MCF 10A (cell line): ENCODE data around the gene C6orf136. TPM values are rescaled to one million over a fixed set of nuclear protein-coding genes. Genes with fewer than 3 reads are reported as not detected.

Experiments
- BruUV-seq: library from RNA; stranded (reverse); fragments of 400-500 nt; replicated peaks from 2 replicates; lab custom pipeline; 2021; lab: Mats Ljungman, UMichigan
- CTCF ChIA-PET: fragments of 300-600 bp; sonication (Branson Sonifier 250); formaldehyde crosslinking; extraction: SDS; loops from one replicate; lab custom pipeline; 2021; ENCODE audit warnings: antibody characterized with exemption, inconsistent platforms; lab: Yijun Ruan, JAX
- POLR2A ChIA-PET: fragments of 300-600, 350-650 bp; sonication (Branson Sonifier 250); formaldehyde crosslinking; extraction: SDS; loops from one replicate; lab custom pipeline; 2020; ENCODE audit warnings: antibody characterized with exemption, inconsistent platforms; lab: Yijun Ruan, JAX
- DNase-seq: peaks from one replicate; pipeline ENCODE4 v3.0.0-alpha.2; 2018; ENCODE audit not compliant: unreplicated experiment
- H3K27ac Mint-ChIP-seq: one replicate; pipeline ENCODE4 v1.8.0; 2022; ENCODE audit warnings: mild to moderate bottlenecking, low read depth, mixed read lengths; ENCODE audit not compliant: unreplicated experiment
- H3K27me3 Mint-ChIP-seq: one replicate; pipeline ENCODE4 v1.8.0; 2022; ENCODE audit warnings: mixed read lengths; ENCODE audit not compliant: insufficient read depth, unreplicated experiment
- H3K36me3 Mint-ChIP-seq: one replicate; pipeline ENCODE4 v1.8.0; 2022; ENCODE audit warnings: mild to moderate bottlenecking, moderate library complexity, mixed read lengths; ENCODE audit not compliant: insufficient read depth, unreplicated experiment
- H3K4me1 Mint-ChIP-seq: one replicate; pipeline ENCODE4 v1.8.0; 2022; ENCODE audit warnings: mixed read lengths; ENCODE audit not compliant: insufficient read depth, unreplicated experiment
- H3K4me3 Mint-ChIP-seq: one replicate; pipeline ENCODE4 v1.8.0; 2022; ENCODE audit warnings: mild to moderate bottlenecking, moderate library complexity, mixed read lengths; ENCODE audit not compliant: unreplicated experiment
- H3K9me3 Mint-ChIP-seq: one replicate; pipeline ENCODE4 v1.8.0; 2022; ENCODE audit warnings: mixed read lengths; ENCODE audit not compliant: unreplicated experiment
- intact Hi-C: fragments of 100-400 bp; cut with micrococcal nuclease; formaldehyde crosslinking; loops from 2 replicates; pipeline ENCODE4 v1.14.1; 2022
- total RNA-seq: library from RNA; stranded (reverse); gene quantifications from 2 replicates; pipeline ENCODE4 v1.2.3, GENCODE V29; 2022
- TF ChIP-seq, protein P1 (sequence below): fragments of 200-600 bp; IDR thresholded peaks from one replicate; pipeline ENCODE4 v1.8.0; 2022; ENCODE audit warnings: antibody characterized with exemption, mild to moderate bottlenecking; ENCODE audit not compliant: unreplicated experiment

C6orf136 gene
- total RNA-seq, 1 experiment from 2014 or later, result 10.3 TPM

GRCh38 chr6:30601815-30602641 is 44.9 kb upstream of the C6orf136 start:
- CTCF ChIA-PET, result interaction anchor here (2.4 kb wide), 1 partner anchor 11 kb away, joined by 8 read pairs; no protein-coding TSS in a partner anchor
- intact Hi-C loops, result no loop called here
- peaks cover 99% of the 10 kb centered on the region for H3K36me3 Mint-ChIP-seq

GRCh38 chr6:30603961-30604360 is 43.0 kb upstream of the C6orf136 start:
- peaks cover 100% of the 10 kb centered on the region for H3K36me3 Mint-ChIP-seq
- no peaks in the 10 kb centered on the region for H3K27me3 Mint-ChIP-seq
- no peak overlapping the region for H3K27ac Mint-ChIP-seq
- intact Hi-C loops, result no loop called here
- DNase-seq, result no peak
- H3K4me1 Mint-ChIP-seq, result peaks cover 5% of the 10 kb centered on the region
- TF ChIP-seq, protein P1, sequence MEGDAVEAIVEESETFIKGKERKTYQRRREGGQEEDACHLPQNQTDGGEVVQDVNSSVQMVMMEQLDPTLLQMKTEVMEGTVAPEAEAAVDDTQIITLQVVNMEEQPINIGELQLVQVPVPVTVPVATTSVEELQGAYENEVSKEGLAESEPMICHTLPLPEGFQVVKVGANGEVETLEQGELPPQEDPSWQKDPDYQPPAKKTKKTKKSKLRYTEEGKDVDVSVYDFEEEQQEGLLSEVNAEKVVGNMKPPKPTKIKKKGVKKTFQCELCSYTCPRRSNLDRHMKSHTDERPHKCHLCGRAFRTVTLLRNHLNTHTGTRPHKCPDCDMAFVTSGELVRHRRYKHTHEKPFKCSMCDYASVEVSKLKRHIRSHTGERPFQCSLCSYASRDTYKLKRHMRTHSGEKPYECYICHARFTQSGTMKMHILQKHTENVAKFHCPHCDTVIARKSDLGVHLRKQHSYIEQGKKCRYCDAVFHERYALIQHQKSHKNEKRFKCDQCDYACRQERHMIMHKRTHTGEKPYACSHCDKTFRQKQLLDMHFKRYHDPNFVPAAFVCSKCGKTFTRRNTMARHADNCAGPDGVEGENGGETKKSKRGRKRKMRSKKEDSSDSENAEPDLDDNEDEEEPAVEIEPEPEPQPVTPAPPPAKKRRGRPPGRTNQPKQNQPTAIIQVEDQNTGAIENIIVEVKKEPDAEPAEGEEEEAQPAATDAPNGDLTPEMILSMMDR, result no peak
- CTCF ChIA-PET, result interaction anchor here (0.7 to 1.6 kb wide), 2 partner anchors 8 to 121 kb away, joined by 3 to 4 read pairs; no protein-coding TSS in a partner anchor
- H3K9me3 Mint-ChIP-seq, result no peaks in the 10 kb centered on the region
- no peak overlapping the region for H3K4me3 Mint-ChIP-seq
- POLR2A ChIA-PET, result interaction anchor here (0.6 to 3.1 kb wide), 3 partner anchors 10 to 25 kb away, joined by 3 to 18 read pairs (median 4); no protein-coding TSS in a partner anchor
- TSS peak; percentile 11 for BruUV-seq

More at GRCh38 chr6:30601815-30602641, 44.9 kb upstream of the C6orf136 start:
- POLR2A ChIA-PET, result interaction anchor here (0.6 to 7.3 kb wide), 3 partner anchors 8 to 52 kb away, joined by 3 to 107 read pairs (median 11); no protein-coding TSS in a partner anchor
- Mint-ChIP-seq H3K27ac (no peak overlapping the region), H3K27me3 (no peaks in the 10 kb centered on the region), H3K4me3 (no peak overlapping the region), H3K4me1 (no peaks in the 10 kb centered on the region), H3K9me3 (no peaks in the 10 kb centered on the region)
- no peak for DNase-seq
- TF ChIP-seq, protein P1, result no peak
- BruUV-seq, result no TSS peak

GRCh38 chr6:30610065-30610464 is 36.9 kb upstream of the C6orf136 start:
- POLR2A ChIA-PET, result interaction anchor here (0.6 to 2.0 kb wide), 11 partner anchors 8 to 472 kb away, joined by 3 to 14 read pairs (median 5); partner anchors contain the start of genes ABCF1 and MRPS18B
- CTCF ChIA-PET, result interaction anchor here (0.6 to 1.9 kb wide), 6 partner anchors 11 to 477 kb away, joined by 3 to 9 read pairs (median 3); no protein-coding TSS in a partner anchor
- no TSS peak for BruUV-seq
- TF ChIP-seq, protein P1, result no peak
- no peak overlapping the region for H3K27ac Mint-ChIP-seq
- H3K9me3 Mint-ChIP-seq, result no peaks in the 10 kb centered on the region
- H3K36me3 Mint-ChIP-seq, result peaks cover 80% of the 10 kb centered on the region
- H3K27me3 Mint-ChIP-seq, result no peaks in the 10 kb centered on the region
- H3K4me1 Mint-ChIP-seq, result peaks cover 34% of the 10 kb centered on the region
- no peak overlapping the region for H3K4me3 Mint-ChIP-seq
- DNase-seq, result no peak
- intact Hi-C loops, result no loop called here
